ENCODE results near the gene DUSP1.

Gene DUSP1

GRCh38 chr5:172719211-172719610 is 51.8 kb downstream of the DUSP1 start:
- no peak for DNase-seq

- DNase-seq, result no peak
These were observed 52.4 kb downstream of the DUSP1 start for GRCh38 chr5:172718527-172719114.
